ENCODE results near the gene ZNF799. TPM values are rescaled to one million over a fixed set of nuclear protein-coding genes. Genes with fewer than 3 reads are reported as not detected.
"Not testable (repeated sequence)": the region's sequence is repeated elsewhere in the genome, so short reads cannot be mapped to it uniquely, and the experiment has no call there.

Gene ZNF799
- total RNA-seq, 2 donors from 2014 or later = 8.6 to 9.1 TPM

DNA sequence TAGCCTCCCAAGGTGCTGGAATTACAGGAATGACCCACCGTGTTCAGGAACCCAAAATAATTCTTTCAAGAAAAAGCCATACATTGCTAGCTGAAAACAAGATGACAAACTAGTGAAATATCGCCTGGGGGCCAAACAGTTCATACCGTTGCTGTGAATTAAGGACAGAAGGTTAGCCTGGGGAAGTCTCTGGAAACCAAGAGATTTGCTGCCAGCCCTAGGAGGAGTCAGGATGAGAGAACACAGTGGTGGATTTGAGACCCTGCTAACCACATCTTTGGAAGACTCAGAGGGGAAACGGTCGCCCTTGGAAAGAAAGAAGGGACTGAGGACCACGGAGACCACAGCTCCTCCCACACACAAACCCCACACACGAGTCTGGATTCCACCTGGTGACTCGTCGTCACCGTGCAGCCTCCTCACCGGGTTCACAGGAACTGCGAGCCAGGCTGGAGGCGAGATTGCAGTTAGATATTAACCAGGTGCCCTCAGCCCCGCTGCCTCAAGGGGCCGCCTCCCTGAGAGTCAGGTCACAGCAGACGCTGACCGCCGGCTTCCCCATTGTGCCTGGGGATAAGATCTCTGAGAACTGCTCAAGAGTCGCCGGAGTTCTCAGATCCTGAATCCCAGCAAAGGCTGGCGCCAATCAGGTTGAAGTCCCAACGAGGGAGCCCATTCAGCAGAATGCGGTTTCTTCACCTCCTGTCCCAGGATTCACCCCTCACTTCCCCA is 1.0 kb downstream of the ZNF799 start:
- TF ChIP-seq, protein P1, sequence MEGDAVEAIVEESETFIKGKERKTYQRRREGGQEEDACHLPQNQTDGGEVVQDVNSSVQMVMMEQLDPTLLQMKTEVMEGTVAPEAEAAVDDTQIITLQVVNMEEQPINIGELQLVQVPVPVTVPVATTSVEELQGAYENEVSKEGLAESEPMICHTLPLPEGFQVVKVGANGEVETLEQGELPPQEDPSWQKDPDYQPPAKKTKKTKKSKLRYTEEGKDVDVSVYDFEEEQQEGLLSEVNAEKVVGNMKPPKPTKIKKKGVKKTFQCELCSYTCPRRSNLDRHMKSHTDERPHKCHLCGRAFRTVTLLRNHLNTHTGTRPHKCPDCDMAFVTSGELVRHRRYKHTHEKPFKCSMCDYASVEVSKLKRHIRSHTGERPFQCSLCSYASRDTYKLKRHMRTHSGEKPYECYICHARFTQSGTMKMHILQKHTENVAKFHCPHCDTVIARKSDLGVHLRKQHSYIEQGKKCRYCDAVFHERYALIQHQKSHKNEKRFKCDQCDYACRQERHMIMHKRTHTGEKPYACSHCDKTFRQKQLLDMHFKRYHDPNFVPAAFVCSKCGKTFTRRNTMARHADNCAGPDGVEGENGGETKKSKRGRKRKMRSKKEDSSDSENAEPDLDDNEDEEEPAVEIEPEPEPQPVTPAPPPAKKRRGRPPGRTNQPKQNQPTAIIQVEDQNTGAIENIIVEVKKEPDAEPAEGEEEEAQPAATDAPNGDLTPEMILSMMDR (conservative IDR thresholded peaks at IDR 0.05) = peak; percentile 8
- not testable (repeated sequence) for H3K27ac ChIP-seq (ENCODE audit: low read depth, low read length)

DNA sequence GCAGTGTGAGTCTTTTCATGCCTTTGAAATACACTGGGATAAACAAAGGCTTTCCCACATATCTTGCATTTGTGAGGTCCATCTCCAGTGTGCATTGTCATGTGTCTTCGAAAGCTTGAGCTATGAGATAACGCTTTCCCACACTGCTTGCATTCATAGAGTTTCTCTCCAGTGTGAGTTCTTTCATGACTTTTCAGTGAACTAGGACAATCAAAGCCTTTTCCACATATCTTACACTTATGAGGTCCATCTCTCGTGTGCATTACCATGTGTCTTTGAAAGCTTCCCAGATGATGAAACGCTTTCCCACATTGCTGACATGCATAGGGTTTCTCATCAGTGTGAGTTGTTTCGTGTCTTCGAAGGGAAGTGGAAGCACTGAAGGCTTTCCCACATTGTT is 9.9 kb downstream of the ZNF799 start:
- not testable (repeated sequence) for H3K27me3 ChIP-seq (ENCODE audit: control insufficient read depth, insufficient read depth, low read length, poor library complexity, severe bottlenecking); H3K4me1 ChIP-seq (ENCODE audit: control insufficient read depth, insufficient read depth, low read length); H3K27me3 Mint-ChIP-seq (ENCODE audit: insufficient read depth); H3K4me3 Mint-ChIP-seq; H3K9ac ChIP-seq (ENCODE audit: extremely low read depth, low read length, poor library complexity, severe bottlenecking); DNase-seq; H3K4me1 Mint-ChIP-seq; H3K27ac ChIP-seq (ENCODE audit: low read depth, low read length); H3K27ac Mint-ChIP-seq
- Mint-ChIP-seq H3K36me3 (ENCODE audit: low read depth) (peaks cover 75% of the 10 kb centered on the region), H3K9me3 (peaks cover 82% of the 10 kb centered on the region)
- 89 to 95% methylated on average over 6 of the region's 6 CpGs for WGBS, 2 experiments (ENCODE audit: insufficient coverage in 1 of 2, insufficient read length in 1 of 2)
- peaks cover 30% of the 10 kb centered on the region for H3K9me3 ChIP-seq (ENCODE audit: control insufficient read depth, low read length)
- peak overlapping the region; percentile 19 for H3K4me3 ChIP-seq (ENCODE audit: low read length)
- H3K36me3 ChIP-seq (ENCODE audit: control insufficient read depth, insufficient read depth, low read length) = peaks cover 23% of the 10 kb centered on the region

More for the DNA sequence above, 1.0 kb downstream of the ZNF799 start:
- peak; percentile 85 for DNase-seq
- H3K36me3 ChIP-seq (ENCODE audit: control insufficient read depth, insufficient read depth, low read length); H3K27me3 ChIP-seq (ENCODE audit: control insufficient read depth, insufficient read depth, low read length, poor library complexity, severe bottlenecking); H3K27me3 Mint-ChIP-seq (ENCODE audit: insufficient read depth); H3K4me1 ChIP-seq (ENCODE audit: control insufficient read depth, insufficient read depth, low read length); H3K9me3 ChIP-seq (ENCODE audit: control insufficient read depth, low read length); H3K4me1 Mint-ChIP-seq: not testable (repeated sequence)
- Mint-ChIP-seq H3K27ac (peak overlapping the region; percentile 97), H3K9me3 (peaks cover 38% of the 10 kb centered on the region), H3K36me3 (ENCODE audit: low read depth) (peaks cover 24% of the 10 kb centered on the region), H3K4me3 (peak overlapping the region; percentile 92)
- Histone ChIP-seq H3K4me3 (ENCODE audit: low read length) (peak overlapping the region; percentile 89), H3K9ac (ENCODE audit: extremely low read depth, low read length, poor library complexity, severe bottlenecking) (peak overlapping the region; percentile 80)
- WGBS, 2 experiments (ENCODE audit: insufficient coverage in 1 of 2, insufficient read length in 1 of 2) = 6 to 7% methylated on average over 9 to 19 of the region's 23 CpGs

DNA sequence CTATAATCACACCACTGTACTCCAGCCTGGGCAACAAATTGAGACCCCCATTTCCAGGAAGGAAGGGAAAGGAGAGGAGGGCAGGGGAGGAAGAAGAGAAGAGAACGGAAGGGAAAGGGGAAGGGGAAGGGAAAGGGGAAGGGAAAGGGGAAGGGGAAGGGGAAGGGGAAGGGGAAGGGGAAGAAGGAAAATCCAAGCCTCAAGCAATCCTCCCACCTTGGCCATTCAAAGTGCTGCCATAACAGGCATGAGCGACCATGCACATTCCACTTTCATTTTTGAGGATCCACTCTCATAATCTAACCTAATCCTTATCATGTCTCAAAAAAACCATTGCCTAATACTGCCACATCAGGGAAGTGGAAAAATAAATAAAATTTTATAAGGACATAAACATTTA is 14.7 kb downstream of the ZNF799 start:
- not testable (repeated sequence) for H3K27me3 Mint-ChIP-seq (ENCODE audit: insufficient read depth); H3K9ac ChIP-seq (ENCODE audit: extremely low read depth, low read length, poor library complexity, severe bottlenecking); H3K4me3 Mint-ChIP-seq; DNase-seq; H3K4me1 ChIP-seq (ENCODE audit: control insufficient read depth, insufficient read depth, low read length); H3K27me3 ChIP-seq (ENCODE audit: control insufficient read depth, insufficient read depth, low read length, poor library complexity, severe bottlenecking); H3K27ac ChIP-seq (ENCODE audit: low read depth, low read length); H3K27ac Mint-ChIP-seq; H3K4me3 ChIP-seq (ENCODE audit: low read length); H3K4me1 Mint-ChIP-seq
- H3K36me3 ChIP-seq (ENCODE audit: control insufficient read depth, insufficient read depth, low read length) = peaks cover 15% of the 10 kb centered on the region
- Mint-ChIP-seq H3K36me3 (ENCODE audit: low read depth) (peaks cover 45% of the 10 kb centered on the region), H3K9me3 (peaks cover 71% of the 10 kb centered on the region)
- WGBS, 2 experiments (ENCODE audit: insufficient coverage in 1 of 2, insufficient read length in 1 of 2) = no CpG with 5 or more reads among the region's 2 CpGs
- peaks cover 21% of the 10 kb centered on the region for H3K9me3 ChIP-seq (ENCODE audit: control insufficient read depth, low read length)

DNA sequence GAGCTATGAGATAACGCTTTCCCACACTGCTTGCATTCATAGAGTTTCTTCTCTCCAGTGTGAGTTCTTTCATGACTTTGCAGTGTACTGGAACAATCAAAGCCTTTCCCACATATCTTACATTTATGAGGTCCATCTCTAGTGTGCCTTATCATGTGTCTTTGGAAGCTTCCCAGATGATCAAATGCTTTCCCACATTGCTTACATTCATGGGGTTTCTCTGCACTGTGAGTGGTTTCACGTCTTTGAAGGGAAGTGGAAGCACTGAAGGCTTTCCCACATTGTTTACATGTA is 20.7 kb downstream of the ZNF799 start:
- no peak overlapping the region for H3K27ac Mint-ChIP-seq
- Histone ChIP-seq H3K4me1 (ENCODE audit: control insufficient read depth, insufficient read depth, low read length) (no peaks in the 10 kb centered on the region), H3K36me3 (ENCODE audit: control insufficient read depth, insufficient read depth, low read length) (peaks cover 3% of the 10 kb centered on the region), H3K27me3 (ENCODE audit: control insufficient read depth, insufficient read depth, low read length, poor library complexity, severe bottlenecking) (no peaks in the 10 kb centered on the region), H3K9me3 (ENCODE audit: control insufficient read depth, low read length) (peaks cover 45% of the 10 kb centered on the region), H3K9ac (ENCODE audit: extremely low read depth, low read length, poor library complexity, severe bottlenecking) (no peak overlapping the region), H3K27ac (ENCODE audit: low read depth, low read length) (no peak overlapping the region), H3K4me3 (ENCODE audit: low read length) (no peak overlapping the region)
- WGBS, 2 experiments (ENCODE audit: insufficient coverage in 1 of 2, insufficient read length in 1 of 2) = 81 to 92% methylated on average over 1 to 2 of the region's 2 CpGs
- peaks cover 14% of the 10 kb centered on the region for H3K36me3 Mint-ChIP-seq (ENCODE audit: low read depth)
- TF ChIP-seq, protein P1 (conservative IDR thresholded peaks at IDR 0.05) = no peak
- no peaks in the 10 kb centered on the region for H3K27me3 Mint-ChIP-seq (ENCODE audit: insufficient read depth)
- no peaks in the 10 kb centered on the region for H3K4me1 Mint-ChIP-seq
- H3K4me3 Mint-ChIP-seq = no peak overlapping the region
- peaks cover 76% of the 10 kb centered on the region for H3K9me3 Mint-ChIP-seq
- DNase-seq = no peak

Data from endodermal cell (in vitro differentiated cells).